Panc1 (cell line): ENCODE measurements around the gene RPL36. TPM values are rescaled to one million over a fixed set of nuclear protein-coding genes. Genes with fewer than 3 reads are reported as not detected.

Experiments used
- ATAC-seq: fragments of 200-7000 bp; cut with Tn5 transposase; 2 replicates; pipeline ENCODE4 v1.9.1; 2020; ENCODE audit warnings: mild to moderate bottlenecking, moderate library complexity
- BruUV-seq: library from RNA; stranded (reverse); fragments of 400-500 nt; replicated peaks from 2 replicates; lab custom pipeline; 2021; lab: Mats Ljungman, UMichigan
- CTCF ChIA-PET: fragments of 300-600 bp; sonication (Branson Sonifier 250); formaldehyde crosslinking; loops from one replicate; lab custom pipeline; 2022; ENCODE audit warnings: antibody characterized with exemption; lab: Charles Lee
- POLR2A ChIA-PET: fragments of 300-600 bp; sonication (Branson Sonifier 250); formaldehyde crosslinking; loops from one replicate; lab custom pipeline; 2022; ENCODE audit warnings: antibody characterized with exemption; lab: Charles Lee
- DNase-seq: peaks from one replicate; pipeline ENCODE4 v3.0.0-alpha.2; 2010; ENCODE audit warnings: low read depth, low spot score
- H3K27ac ChIP-seq: 2 replicates; pipeline ENCODE4 v1.5.1; 2011; ENCODE audit warnings: mild to moderate bottlenecking, low read length, inconsistent platforms
- H3K27me3 ChIP-seq: fragments of 200-500 bp; sonication (Bioruptor generic); 2 replicates; pipeline ENCODE4 v1.6.0; 2014; ENCODE audit warnings: low read length, inconsistent platforms; ENCODE audit not compliant: control insufficient read depth, insufficient read depth
- H3K36me3 ChIP-seq: fragments of 200-500 bp; sonication (Bioruptor generic); 2 replicates; pipeline ENCODE4 v1.5.1; 2014; ENCODE audit warnings: inconsistent platforms, mild to moderate bottlenecking, low read length, moderate library complexity; ENCODE audit not compliant: control insufficient read depth, insufficient read depth
- H3K4me1 ChIP-seq: 2 replicates; pipeline ENCODE4 v1.5.1; 2011; ENCODE audit warnings: inconsistent platforms, mild to moderate bottlenecking, low read length, moderate library complexity; ENCODE audit not compliant: control insufficient read depth, insufficient read depth
- H3K4me3 ChIP-seq, 2 experiments: 2 replicates each; pipeline ENCODE4 v1.5.1; 2011 to 2012; ENCODE audit warnings: low read depth in 2 of 2, low read length in 2 of 2, mild to moderate bottlenecking in 2 of 2, inconsistent platforms in 1 of 2, moderate library complexity in 1 of 2
- H3K9me3 ChIP-seq: fragments of 200-500 bp; sonication (Bioruptor generic); 2 replicates; pipeline ENCODE4 v1.5.1; 2014; ENCODE audit warnings: low read depth, mild to moderate bottlenecking, inconsistent platforms, low read length, moderate library complexity; ENCODE audit not compliant: control insufficient read depth, insufficient read depth
- POLR2AphosphoS5 ChIP-seq: IDR thresholded peaks from 2 replicates; pipeline ENCODE4 v1.6.1; 2012; ENCODE audit warnings: mild to moderate bottlenecking, low read depth, low read length, moderate library complexity
- SIN3A ChIP-seq: IDR thresholded peaks from 2 replicates; pipeline ENCODE4 v1.6.1; 2012; ENCODE audit warnings: low read depth, mild to moderate bottlenecking, low read length, moderate library complexity, borderline replicate concordance; ENCODE audit not compliant: insufficient read depth
- TCF7L2 ChIP-seq: IDR thresholded peaks from 2 replicates; pipeline ENCODE4 v1.6.1; 2011; ENCODE audit warnings: mild to moderate bottlenecking, low read depth, low read length, inconsistent platforms
- in situ Hi-C: cut with HindIII; loops from 2 replicates; pipeline ENCODE4 v1.10.0; 2016; ENCODE audit warnings: low sequenced_read_pairs, low pct_unique_long_range_greater_than_20kb
- intact Hi-C: fragments of 100-400 bp; cut with micrococcal nuclease; formaldehyde crosslinking; loops from one replicate; pipeline ENCODE4 v1.10.0; 2022; ENCODE audit not compliant: unreplicated experiment
- total RNA-seq: library from RNA; stranded (reverse); gene quantifications from one replicate; pipeline ENCODE4 v1.2.1, GENCODE V29; 2021; ENCODE audit not compliant: unreplicated experiment
- TF ChIP-seq, protein P1 (sequence below): fragments of 450-650 bp; IDR thresholded peaks from 2 replicates; pipeline ENCODE4 v1.5.1; 2017; ENCODE audit warnings: mild to moderate bottlenecking
- TF ChIP-seq, protein P2 (sequence below), 2 experiments: IDR thresholded peaks; 2 replicates each; pipeline ENCODE4 v1.6.1; 2011 to 2012; ENCODE audit warnings: low read depth in 2 of 2, control low read depth in 1 of 2, low read length in 1 of 2, mild to moderate bottlenecking in 1 of 2, moderate library complexity in 1 of 2; ENCODE audit not compliant: insufficient read depth in 1 of 2

RPL36 gene
- total RNA-seq, 1 experiment from 2014 or later = 465 TPM

DNA sequence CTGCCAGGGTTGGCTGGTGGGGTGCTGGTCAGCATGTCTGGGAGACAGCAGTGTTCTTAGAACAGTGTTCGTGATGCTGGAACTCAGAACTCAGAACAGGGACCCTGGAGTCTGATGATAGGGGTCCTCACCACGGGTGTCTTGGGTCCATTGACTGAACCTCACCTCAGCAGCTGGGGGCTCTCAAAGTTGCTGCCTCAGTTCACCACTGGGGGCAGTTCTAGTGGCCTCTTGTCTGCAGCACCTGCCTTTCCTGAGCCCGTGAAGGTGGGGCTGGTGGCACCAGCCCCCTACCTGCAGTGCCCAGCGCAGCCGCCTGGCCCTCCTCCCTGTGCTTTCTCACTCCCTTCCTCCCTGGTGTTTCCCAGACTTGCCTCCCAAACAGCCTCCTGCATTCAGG is 38.7 kb upstream of the RPL36 start:
- Histone ChIP-seq H3K27ac (no peak overlapping the region), H3K4me3 (no peak overlapping the region), H3K27me3 (no peaks in the 10 kb centered on the region), H3K9me3 (no peaks in the 10 kb centered on the region), H3K4me1 (no peaks in the 10 kb centered on the region), H3K36me3 (peaks cover 24% of the 10 kb centered on the region)
- POLR2A ChIA-PET = no interaction called here
- no TSS peak for BruUV-seq
- ATAC-seq = no peak
- intact Hi-C loops (no loop called here), in situ Hi-C loops (no loop called here)
- no peak for TF ChIP-seq TCF7L2
- TF ChIP-seq, protein P1, sequence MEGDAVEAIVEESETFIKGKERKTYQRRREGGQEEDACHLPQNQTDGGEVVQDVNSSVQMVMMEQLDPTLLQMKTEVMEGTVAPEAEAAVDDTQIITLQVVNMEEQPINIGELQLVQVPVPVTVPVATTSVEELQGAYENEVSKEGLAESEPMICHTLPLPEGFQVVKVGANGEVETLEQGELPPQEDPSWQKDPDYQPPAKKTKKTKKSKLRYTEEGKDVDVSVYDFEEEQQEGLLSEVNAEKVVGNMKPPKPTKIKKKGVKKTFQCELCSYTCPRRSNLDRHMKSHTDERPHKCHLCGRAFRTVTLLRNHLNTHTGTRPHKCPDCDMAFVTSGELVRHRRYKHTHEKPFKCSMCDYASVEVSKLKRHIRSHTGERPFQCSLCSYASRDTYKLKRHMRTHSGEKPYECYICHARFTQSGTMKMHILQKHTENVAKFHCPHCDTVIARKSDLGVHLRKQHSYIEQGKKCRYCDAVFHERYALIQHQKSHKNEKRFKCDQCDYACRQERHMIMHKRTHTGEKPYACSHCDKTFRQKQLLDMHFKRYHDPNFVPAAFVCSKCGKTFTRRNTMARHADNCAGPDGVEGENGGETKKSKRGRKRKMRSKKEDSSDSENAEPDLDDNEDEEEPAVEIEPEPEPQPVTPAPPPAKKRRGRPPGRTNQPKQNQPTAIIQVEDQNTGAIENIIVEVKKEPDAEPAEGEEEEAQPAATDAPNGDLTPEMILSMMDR = no peak
- TF ChIP-seq SIN3A = no peak
- TF ChIP-seq, protein P2, sequence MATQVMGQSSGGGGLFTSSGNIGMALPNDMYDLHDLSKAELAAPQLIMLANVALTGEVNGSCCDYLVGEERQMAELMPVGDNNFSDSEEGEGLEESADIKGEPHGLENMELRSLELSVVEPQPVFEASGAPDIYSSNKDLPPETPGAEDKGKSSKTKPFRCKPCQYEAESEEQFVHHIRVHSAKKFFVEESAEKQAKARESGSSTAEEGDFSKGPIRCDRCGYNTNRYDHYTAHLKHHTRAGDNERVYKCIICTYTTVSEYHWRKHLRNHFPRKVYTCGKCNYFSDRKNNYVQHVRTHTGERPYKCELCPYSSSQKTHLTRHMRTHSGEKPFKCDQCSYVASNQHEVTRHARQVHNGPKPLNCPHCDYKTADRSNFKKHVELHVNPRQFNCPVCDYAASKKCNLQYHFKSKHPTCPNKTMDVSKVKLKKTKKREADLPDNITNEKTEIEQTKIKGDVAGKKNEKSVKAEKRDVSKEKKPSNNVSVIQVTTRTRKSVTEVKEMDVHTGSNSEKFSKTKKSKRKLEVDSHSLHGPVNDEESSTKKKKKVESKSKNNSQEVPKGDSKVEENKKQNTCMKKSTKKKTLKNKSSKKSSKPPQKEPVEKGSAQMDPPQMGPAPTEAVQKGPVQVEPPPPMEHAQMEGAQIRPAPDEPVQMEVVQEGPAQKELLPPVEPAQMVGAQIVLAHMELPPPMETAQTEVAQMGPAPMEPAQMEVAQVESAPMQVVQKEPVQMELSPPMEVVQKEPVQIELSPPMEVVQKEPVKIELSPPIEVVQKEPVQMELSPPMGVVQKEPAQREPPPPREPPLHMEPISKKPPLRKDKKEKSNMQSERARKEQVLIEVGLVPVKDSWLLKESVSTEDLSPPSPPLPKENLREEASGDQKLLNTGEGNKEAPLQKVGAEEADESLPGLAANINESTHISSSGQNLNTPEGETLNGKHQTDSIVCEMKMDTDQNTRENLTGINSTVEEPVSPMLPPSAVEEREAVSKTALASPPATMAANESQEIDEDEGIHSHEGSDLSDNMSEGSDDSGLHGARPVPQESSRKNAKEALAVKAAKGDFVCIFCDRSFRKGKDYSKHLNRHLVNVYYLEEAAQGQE (IDR thresholded peaks at IDR 0.05; ENCODE audit: insufficient read depth in 1 of 2, low read depth in 2 of 2, low read length in 1 of 2) = no peak
- no peak for TF ChIP-seq POLR2AphosphoS5
- DNase-seq = no peak
- CTCF ChIA-PET = interaction anchor here (0.7 kb wide), 1 partner anchor 33 kb away, joined by 3 read pairs; no protein-coding TSS in a partner anchor

DNA sequence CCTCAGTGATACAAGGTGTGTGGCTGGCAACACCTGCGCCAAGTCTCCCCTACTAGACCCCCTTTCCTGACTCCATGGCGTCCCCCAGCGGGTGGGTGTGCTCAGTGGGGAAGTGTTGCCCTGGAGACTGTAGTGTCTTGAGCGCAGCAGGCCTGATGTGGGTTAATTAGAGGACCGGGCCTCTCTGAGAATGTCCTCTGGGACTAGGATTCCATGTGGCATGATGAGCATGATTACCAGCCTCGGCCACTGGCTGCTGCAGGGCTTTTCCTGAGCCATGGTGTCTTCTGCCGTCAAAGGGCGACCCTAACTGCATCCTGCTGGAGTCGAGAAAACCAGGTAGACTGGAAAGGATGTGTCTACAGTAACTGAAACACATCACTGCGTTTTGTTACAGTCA is 37.8 kb upstream of the RPL36 start:
- Histone ChIP-seq H3K27ac (no peak overlapping the region), H3K4me3 (no peak overlapping the region), H3K36me3 (peaks cover 23% of the 10 kb centered on the region), H3K27me3 (no peaks in the 10 kb centered on the region), H3K4me1 (no peaks in the 10 kb centered on the region), H3K9me3 (no peaks in the 10 kb centered on the region)
- ChIA-PET CTCF (no interaction called here), POLR2A (no interaction called here)
- DNase-seq (no peak), ATAC-seq (no peak)
- intact Hi-C loops (no loop called here), in situ Hi-C loops (no loop called here)
- BruUV-seq = no TSS peak
- TF ChIP-seq SIN3A (no peak), POLR2AphosphoS5 (no peak), TCF7L2 (no peak)
- TF ChIP-seq, protein P1 = no peak
- TF ChIP-seq, protein P2 (IDR thresholded peaks at IDR 0.05; ENCODE audit: insufficient read depth in 1 of 2, low read depth in 2 of 2, low read length in 1 of 2) = no peak
